IMR-90 (cell line): ENCODE results near the gene ASXL1. TPM values are rescaled to one million over a fixed set of nuclear protein-coding genes. Genes with fewer than 3 reads are reported as not detected.
A peak's percentile ranks its signal among the peaks of the same experiment; 100 is the strongest.

ENCODE experiments used
- ATAC-seq: fragments of 200-7000 bp; cut with Tn5 transposase; 2 replicates; pipeline ENCODE4 v1.9.1; 2020; ENCODE audit warnings: low read depth, mild to moderate bottlenecking, moderate library complexity
- Bru-seq: library from RNA; stranded (reverse); fragments of 400-500 nt; gene quantifications from one replicate; lab custom pipeline; 2021; lab: Mats Ljungman, UMichigan
- BruChase-seq, 2 experiments: library from RNA; stranded (reverse); fragments of 400-500 nt; gene quantifications; one replicate each; lab custom pipeline; 2021; lab: Mats Ljungman, UMichigan
- BruUV-seq: library from RNA; stranded (reverse); fragments of 400-500 nt; replicated peaks from 2 replicates; lab custom pipeline; 2021; lab: Mats Ljungman, UMichigan
- CTCF ChIA-PET: fragments of 300-600 bp; formaldehyde crosslinking; extraction: SDS; loops from one replicate; lab custom pipeline; 2021; ENCODE audit warnings: antibody characterized with exemption; lab: Yijun Ruan, JAX
- POLR2A ChIA-PET: fragments of 300-600 bp; sonication (Branson Sonifier 250); formaldehyde crosslinking; loops from one replicate; lab custom pipeline; 2022; ENCODE audit warnings: antibody characterized with exemption; ENCODE audit not compliant: unreplicated experiment; lab: Charles Lee
- DNase-seq: peaks from one replicate; pipeline ENCODE4 v3.0.0; 2013
- H2AFZ ChIP-seq: replicated peaks from 2 replicates; pipeline ENCODE3; 2013; ENCODE audit warnings: low read length, mild to moderate bottlenecking; ENCODE audit not compliant: poor library complexity
- H2AK5ac ChIP-seq: 2 replicates; pipeline ENCODE4 v1.6.1; 2013; ENCODE audit warnings: low read depth, low read length, inconsistent platforms
- H2AK9ac ChIP-seq: replicated peaks from 2 replicates; pipeline ENCODE3; 2013; ENCODE audit warnings: mild to moderate bottlenecking, low read depth, low read length, moderate library complexity; ENCODE audit not compliant: poor library complexity
- H2BK120ac ChIP-seq: 2 replicates; pipeline ENCODE4 v1.6.1; 2013; ENCODE audit warnings: low read depth, low read length, inconsistent platforms
- H2BK15ac ChIP-seq: 3 replicates; pipeline ENCODE4 v1.6.1; 2013; ENCODE audit warnings: low read depth, low read length, inconsistent platforms
- H2BK20ac ChIP-seq: 2 replicates; pipeline ENCODE4 v1.6.1; 2013; ENCODE audit warnings: low read depth, mild to moderate bottlenecking, inconsistent platforms, low read length, moderate library complexity
- H2BK5ac ChIP-seq: 2 replicates; pipeline ENCODE4 v1.6.1; 2013; ENCODE audit warnings: mild to moderate bottlenecking, low read depth, low read length, inconsistent platforms; ENCODE audit not compliant: poor library complexity, severe bottlenecking
- H3K14ac ChIP-seq: replicated peaks from 2 replicates; pipeline ENCODE4 v1.6.1; 2013; ENCODE audit warnings: low read depth, low read length, inconsistent platforms
- H3K18ac ChIP-seq: 2 replicates; pipeline ENCODE4 v1.6.1; 2013; ENCODE audit warnings: low read depth, low read length, control low read depth
- H3K23ac ChIP-seq: 2 replicates; pipeline ENCODE4 v1.6.1; 2013; ENCODE audit warnings: low read depth, low read length, inconsistent platforms
- H3K27ac ChIP-seq: 2 replicates; pipeline ENCODE4 v1.5.1; 2013; ENCODE audit warnings: mild to moderate bottlenecking, control low read depth, low read length; ENCODE audit not compliant: insufficient read depth
- H3K27me3 ChIP-seq: 2 replicates; pipeline ENCODE4 v1.6.1; 2013; ENCODE audit warnings: low read length; ENCODE audit not compliant: control insufficient read depth, insufficient read depth
- H3K36me3 ChIP-seq: 2 replicates; pipeline ENCODE4 v1.6.1; 2013; ENCODE audit warnings: low read length, mixed read lengths; ENCODE audit not compliant: control insufficient read depth, insufficient read depth
- H3K4ac ChIP-seq: 2 replicates; pipeline ENCODE4 v1.6.1; 2013; ENCODE audit warnings: low read depth, low read length, inconsistent platforms
- H3K4me1 ChIP-seq: 2 replicates; pipeline ENCODE4 v1.6.1; 2013; ENCODE audit warnings: low read length, mixed read lengths; ENCODE audit not compliant: control insufficient read depth, insufficient read depth
- H3K4me2 ChIP-seq: 2 replicates; pipeline ENCODE4 v1.6.1; 2013; ENCODE audit warnings: low read depth, mild to moderate bottlenecking, control low read depth, low read length, moderate library complexity
- H3K4me3 ChIP-seq: 2 replicates; pipeline ENCODE4 v1.5.1; 2013; ENCODE audit warnings: low read depth, mild to moderate bottlenecking, control low read depth, low read length, moderate library complexity; ENCODE audit not compliant: insufficient read depth
- H3K56ac ChIP-seq: 2 replicates; pipeline ENCODE4 v1.6.1; 2013; ENCODE audit warnings: low read length, inconsistent platforms; ENCODE audit not compliant: insufficient read depth; ENCODE audit errors: extremely low read depth
- H3K79me1 ChIP-seq, 2 experiments: 2 replicates each; pipeline ENCODE4 v1.6.1; 2013; ENCODE audit warnings: low read length in 2 of 2, inconsistent platforms in 1 of 2, low read depth in 1 of 2
- H3K9ac ChIP-seq: 2 replicates; pipeline ENCODE4 v1.6.1; 2013; ENCODE audit warnings: low read depth, low read length, control low read depth
- H3K9me1 ChIP-seq: 2 replicates; pipeline ENCODE4 v1.6.1; 2013; ENCODE audit warnings: low read length, inconsistent platforms; ENCODE audit not compliant: insufficient read depth
- H3K9me3 ChIP-seq: 2 replicates; pipeline ENCODE4 v1.6.1; 2013; ENCODE audit warnings: low read length; ENCODE audit not compliant: control insufficient read depth, insufficient read depth
- H4K20me1 ChIP-seq: 2 replicates; pipeline ENCODE4 v1.6.1; 2013; ENCODE audit warnings: low read length, inconsistent platforms; ENCODE audit not compliant: insufficient read depth
- H4K5ac ChIP-seq: 2 replicates; pipeline ENCODE4 v1.6.1; 2013; ENCODE audit warnings: mild to moderate bottlenecking, low read depth, low read length, control low read depth
- H4K8ac ChIP-seq, 2 experiments: 2 replicates each; pipeline ENCODE4 v1.6.1; 2013; ENCODE audit warnings: low read depth in 2 of 2, low read length in 2 of 2, control low read depth in 1 of 2, inconsistent platforms in 1 of 2
- H4K91ac ChIP-seq: 2 replicates; pipeline ENCODE4 v1.6.1; 2013; ENCODE audit warnings: low read depth, low read length, inconsistent platforms; ENCODE audit not compliant: insufficient read depth
- BHLHE40 ChIP-seq: fragments of 150-350 bp; IDR thresholded peaks from 2 replicates; pipeline ENCODE4 v1.6.1; 2016; ENCODE audit warnings: mild to moderate bottlenecking, low read depth, low read length
- FOS ChIP-seq: fragments of 150-350 bp; IDR thresholded peaks from 2 replicates; pipeline ENCODE4 v1.6.1; 2016; ENCODE audit warnings: low read depth, low read length
- MAFK ChIP-seq: IDR thresholded peaks from 2 replicates; pipeline ENCODE4 v1.6.1; 2012; ENCODE audit warnings: low read depth, low read length, improper control_type of control experiment
- MAZ ChIP-seq: IDR thresholded peaks from 2 replicates; pipeline ENCODE4 v1.6.1; 2012; ENCODE audit warnings: low read depth, mild to moderate bottlenecking, low read length, improper control_type of control experiment, moderate library complexity, borderline replicate concordance
- MXI1 ChIP-seq: IDR thresholded peaks from 2 replicates; pipeline ENCODE4 v1.6.1; 2012; ENCODE audit warnings: low read depth, mild to moderate bottlenecking, low read length, moderate library complexity, borderline replicate concordance
- RAD21 ChIP-seq: IDR thresholded peaks from 2 replicates; pipeline ENCODE4 v1.6.1; 2012; ENCODE audit warnings: low read length, improper control_type of control experiment
- RCOR1 ChIP-seq: IDR thresholded peaks from 2 replicates; pipeline ENCODE4 v1.6.1; 2012; ENCODE audit warnings: mild to moderate bottlenecking, low read length, improper control_type of control experiment; ENCODE audit not compliant: insufficient replicate concordance
- WGBS, 2 experiments: methylation state at CpG; one replicate each; pipeline versions ENCODE4 v1.1.5 to v1.1.7; 2013; ENCODE audit warnings: missing lambda C conversion rate in 2 of 2; ENCODE audit not compliant: insufficient read length in 1 of 2; ENCODE audit errors: extremely low coverage in 2 of 2; 5-methylcytosine and 5-hydroxymethylcytosine counted together
- dilution Hi-C: fragments of 300-500 bp; cut with HindIII; formaldehyde crosslinking; loops from one replicate; pipeline ENCODE4 v1.14.3; 2018; ENCODE audit warnings: low sequenced_read_pairs; ENCODE audit not compliant: unreplicated experiment
- in situ Hi-C: fragments of 300-500 bp; cut with MboI; formaldehyde crosslinking; loops from 3 replicates; pipeline ENCODE4 v1.14.3; 2019; ENCODE audit warnings: low sequenced_read_pairs, inconsistent platforms, mixed read lengths
- intact Hi-C: fragments of 100-400 bp; cut with micrococcal nuclease; formaldehyde crosslinking; loops from 2 replicates; pipeline ENCODE4 v1.10.0; 2022
- long read RNA-seq: library from polyadenylated mRNA; unstranded; transcript quantifications from one replicate; pipeline ENCODE4 v2.0.0, GENCODE V29; 2021; ENCODE audit not compliant: unreplicated experiment
- polyA plus RNA-seq, 3 experiments: library from polyadenylated mRNA; depleted of rRNA; stranded (reverse); fragments of >200 nt; gene quantifications; 2 replicates each; pipeline ENCODE4 v1.2.3, GENCODE V29; 2012; ENCODE audit warnings: low replicate concordance in 1 of 3
- total RNA-seq: library from RNA; depleted of rRNA; stranded (reverse); fragments of >200 nt; gene quantifications from 2 replicates; pipeline ENCODE4 v1.2.3, GENCODE V29; 2012; rRNA removed
- TF ChIP-seq, protein P1 (sequence below): fragments of 150-350 bp; IDR thresholded peaks from 2 replicates; pipeline ENCODE4 v1.6.1; 2017; ENCODE audit warnings: mild to moderate bottlenecking, antibody characterized with exemption, low read length, low read depth
- TF ChIP-seq, protein P2 (sequence below): conservative IDR thresholded peaks from 2 replicates; pipeline ENCODE4 v1.5.1; 2012; ENCODE audit warnings: mild to moderate bottlenecking, low read depth, low read length, improper control_type of control experiment

Gene ASXL1
- total RNA-seq (29.9 and 33.3 TPM in 2 replicates), polyA plus RNA-seq (2012; rRNA removed) (35.2 and 37.1 TPM in 2 replicates), Bru-seq, nascent RNA (percentile 93 among the genes with signal in this experiment), BruChase-seq, experiment 1, labeled RNA remaining after a 6-hour chase (percentile 97 among the genes with signal in this experiment), BruChase-seq, experiment 2, labeled RNA remaining after a 2-hour chase (percentile 95 among the genes with signal in this experiment)
- polyA plus RNA-seq (2012; cell fraction: cytosol; rRNA removed): 14.9 and 24.1 TPM in 2 replicates
- 156 and 211 TPM in 2 replicates for polyA plus RNA-seq (2012; cell fraction: nucleus; rRNA removed; ENCODE audit: low replicate concordance)
- long read RNA-seq, partial matches to known transcripts: 15 of 16 reads
- long read RNA-seq, other reads (novel, unspliced or antisense): 1 of 16 reads

DNA sequence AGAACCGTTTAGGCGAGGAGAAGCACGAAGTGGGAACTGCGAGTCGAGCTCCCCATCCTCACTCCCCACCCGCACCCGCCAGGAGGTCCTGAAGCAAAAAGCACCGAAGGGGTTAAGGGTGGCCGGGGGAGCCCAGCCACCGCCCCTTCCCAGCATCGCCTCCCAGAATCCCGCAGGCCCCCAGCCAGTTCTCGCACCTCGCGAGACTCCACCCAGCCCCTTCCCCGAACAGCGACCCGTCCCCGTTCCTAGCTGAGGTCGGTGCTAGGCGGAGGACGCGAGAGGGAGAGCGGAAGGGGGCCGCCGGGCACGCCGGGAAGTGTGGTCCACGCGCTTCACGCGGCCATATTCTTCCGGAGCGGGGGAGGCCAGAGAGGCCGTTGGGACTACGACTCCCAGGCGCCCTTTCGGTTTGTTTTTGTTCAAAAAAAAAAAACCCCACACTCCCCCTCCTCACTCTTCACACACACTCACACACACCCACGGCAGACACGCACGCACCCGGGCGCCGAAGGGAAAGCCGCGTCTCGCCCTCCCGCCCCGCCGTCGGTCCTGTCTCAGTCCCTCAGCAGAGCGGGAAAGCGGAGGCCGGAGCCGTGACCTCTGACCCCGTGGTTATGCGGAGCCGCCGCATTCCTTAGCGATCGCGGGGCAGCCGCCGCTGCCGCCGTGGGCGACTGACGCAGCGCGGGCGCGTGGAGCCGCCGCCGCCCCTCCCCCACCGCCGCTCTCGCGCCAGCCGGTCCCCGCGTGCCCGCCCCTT is at the start of gene ASXL1:
Gene ASXL1 (plus strand): TSS at position 463 of the 763 bp plus-strand sequence. CDS start 445 bp downstream, outside the sequence.
- Histone ChIP-seq H3K4ac (peak within 1 kb of the TSS; percentile 99), H3K9me1 (peaks cover 16% of the 10 kb centered on the region), H3K9ac (peak within 1 kb of the TSS; percentile 95), H2BK20ac (peak within 1 kb of the TSS; percentile 93), H4K5ac (peak within 1 kb of the TSS; percentile 94), H2AK9ac (peak within 1 kb of the TSS; percentile 96), H3K79me1 (peaks cover 0 to 36% of the 10 kb centered on the region in 2 experiments; a peak in 2 of 4 replicates), H3K27ac (peak within 1 kb of the TSS; percentile 99), H2BK15ac (peak within 1 kb of the TSS; percentile 97; the same call in 2 of the 3 replicates), H3K23ac (peak within 1 kb of the TSS; percentile 98), H4K8ac (peak within 1 kb of the TSS; percentile 95 to 99), H3K14ac (peak within 1 kb of the TSS; percentile 99), H4K20me1 (peaks cover 47% of the 10 kb centered on the region), H3K4me2 (peak within 1 kb of the TSS; percentile 79), H2BK5ac (peak within 1 kb of the TSS; percentile 100), H3K4me1 (peaks cover 3% of the 10 kb centered on the region), H3K27me3 (no peaks in the 10 kb centered on the region), H3K9me3 (0 out of 2 replicates have a peak, but pooled peaks cover 3% of the 10 kb centered on the region), H2AFZ (peak within 1 kb of the TSS; percentile 98), H4K91ac (peak within 1 kb of the TSS; percentile 99), H3K56ac (peak within 1 kb of the TSS; percentile 99), H3K18ac (peak within 1 kb of the TSS; percentile 96), H3K4me3 (peak within 1 kb of the TSS; percentile 92), H3K36me3 (no peaks in the 10 kb centered on the region; the same call in 1 of the 2 replicates), H2BK120ac (peak within 1 kb of the TSS; percentile 99), H2AK5ac (peak within 1 kb of the TSS; percentile 99)
- TF ChIP-seq BHLHE40: peak; percentile 47
- peak; percentile 52; the same call in 1 of the 2 replicates for TF ChIP-seq MXI1
- TF ChIP-seq, protein P1, sequence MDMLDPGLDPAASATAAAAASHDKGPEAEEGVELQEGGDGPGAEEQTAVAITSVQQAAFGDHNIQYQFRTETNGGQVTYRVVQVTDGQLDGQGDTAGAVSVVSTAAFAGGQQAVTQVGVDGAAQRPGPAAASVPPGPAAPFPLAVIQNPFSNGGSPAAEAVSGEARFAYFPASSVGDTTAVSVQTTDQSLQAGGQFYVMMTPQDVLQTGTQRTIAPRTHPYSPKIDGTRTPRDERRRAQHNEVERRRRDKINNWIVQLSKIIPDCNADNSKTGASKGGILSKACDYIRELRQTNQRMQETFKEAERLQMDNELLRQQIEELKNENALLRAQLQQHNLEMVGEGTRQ: peak; percentile 36; the same call in 1 of the 2 replicates
- TF ChIP-seq, protein P2, sequence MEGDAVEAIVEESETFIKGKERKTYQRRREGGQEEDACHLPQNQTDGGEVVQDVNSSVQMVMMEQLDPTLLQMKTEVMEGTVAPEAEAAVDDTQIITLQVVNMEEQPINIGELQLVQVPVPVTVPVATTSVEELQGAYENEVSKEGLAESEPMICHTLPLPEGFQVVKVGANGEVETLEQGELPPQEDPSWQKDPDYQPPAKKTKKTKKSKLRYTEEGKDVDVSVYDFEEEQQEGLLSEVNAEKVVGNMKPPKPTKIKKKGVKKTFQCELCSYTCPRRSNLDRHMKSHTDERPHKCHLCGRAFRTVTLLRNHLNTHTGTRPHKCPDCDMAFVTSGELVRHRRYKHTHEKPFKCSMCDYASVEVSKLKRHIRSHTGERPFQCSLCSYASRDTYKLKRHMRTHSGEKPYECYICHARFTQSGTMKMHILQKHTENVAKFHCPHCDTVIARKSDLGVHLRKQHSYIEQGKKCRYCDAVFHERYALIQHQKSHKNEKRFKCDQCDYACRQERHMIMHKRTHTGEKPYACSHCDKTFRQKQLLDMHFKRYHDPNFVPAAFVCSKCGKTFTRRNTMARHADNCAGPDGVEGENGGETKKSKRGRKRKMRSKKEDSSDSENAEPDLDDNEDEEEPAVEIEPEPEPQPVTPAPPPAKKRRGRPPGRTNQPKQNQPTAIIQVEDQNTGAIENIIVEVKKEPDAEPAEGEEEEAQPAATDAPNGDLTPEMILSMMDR: no peak
- TF ChIP-seq RCOR1: peak; percentile 7
- no peak for TF ChIP-seq MAFK
- TF ChIP-seq RAD21: no peak
- TF ChIP-seq FOS: no peak
- TF ChIP-seq MAZ: peak; percentile 87; the same call in 1 of the 2 replicates
- DNase-seq (peak; percentile 95), ATAC-seq (peak; percentile 85)
- in situ Hi-C loops (no loop called here), intact Hi-C loops (no loop called here), dilution Hi-C loops (no loop called here)
- CTCF ChIA-PET: interaction anchor here (0.5 kb wide), 1 partner anchor 293 kb away, joined by 4 read pairs; no protein-coding TSS in a partner anchor
- WGBS, 2 experiments: 1% methylated on average over 24 of the region's 83 CpGs; no CpG with 5 or more reads in 1 of the 2 experiments
- POLR2A ChIA-PET: interaction anchor here (1.5 kb wide), 1 partner anchor 10 kb away, joined by 3 read pairs; no protein-coding TSS in a partner anchor
- no TSS peak for BruUV-seq
